Body of pancreas (tissue), 4 donors: ENCODE results near the gene MOK. TPM values are rescaled to one million over a fixed set of nuclear protein-coding genes. Genes with fewer than 3 reads are reported as not detected.

Source experiments
- ATAC-seq: fragments of 150-250 bp; one replicate; pipeline ENCODE4 v1.9.1; 2016
- DNase-seq, 4 donors: peaks; one replicate each; pipeline ENCODE4 v3.0.0-alpha.2; 2019
- H3K27ac ChIP-seq, 4 donors: fragments of 200-600 bp; sonication (generic); 1 replicate in 3 of 4; 2 replicates in 1 of 4; pipeline versions ENCODE4 v1.5.1 to v1.6.1; 2016 to 2019; ENCODE audit warnings: mild to moderate bottlenecking in 1 of 4, mixed read lengths in 1 of 4, moderate library complexity in 1 of 4
- H3K27me3 ChIP-seq, 2 donors: fragments of 200-600 bp; sonication (generic); one replicate each; pipeline ENCODE4 v1.6.0; 2016; ENCODE audit warnings: mild to moderate bottlenecking in 1 of 2
- H3K36me3 ChIP-seq, 2 donors: fragments of 200-600 bp; sonication (generic); replicated peaks in 1 of 2; 2 replicates each; pipeline ENCODE4 v1.5.1; 2016; ENCODE audit warnings: low read depth in 2 of 2; ENCODE audit not compliant: insufficient read depth in 1 of 2
- H3K4me1 ChIP-seq: fragments of 200-600 bp; sonication (generic); one replicate; pipeline ENCODE4 v1.6.0; 2016
- H3K4me3 ChIP-seq, 2 donors: fragments of 200-600 bp; sonication (generic); 1 replicate in 1 of 2; 2 replicates in 1 of 2; pipeline ENCODE4 v1.5.1; 2016 to 2019
- H3K9me3 ChIP-seq, 3 donors: fragments of 200-600 bp; sonication (generic); 1 replicate in 2 of 3; 2 replicates in 1 of 3; pipeline ENCODE4 v1.5.1; 2016
- POLR2A ChIP-seq, 3 donors: fragments of 450-650 bp; IDR thresholded peaks; one replicate each; pipeline ENCODE4 v1.6.1; 2016; ENCODE audit warnings: antibody characterized with exemption in 3 of 3, mild to moderate bottlenecking in 2 of 3
- WGBS, 2 donors: methylation state at CpG; one replicate each; pipeline ENCODE4 v1.1.5; 2017; 5-methylcytosine and 5-hydroxymethylcytosine counted together
- intact Hi-C: fragments of 100-400 bp; cut with DNase I; formaldehyde crosslinking; loops from one replicate; pipeline ENCODE4 v1.15.1; 2023
- total RNA-seq, 2 donors: library from RNA; depleted of rRNA; stranded (reverse); fragments of >200 nt; gene quantifications; one replicate each; pipeline ENCODE4 v1.1.0, GENCODE V29; 2016
- TF ChIP-seq, protein P1 (sequence below), 7 experiments: fragments of 450-650 bp in 4 of 7; fragments of 200-600 bp in 3 of 7; sonication (generic) in 3 of 7; IDR thresholded peaks; one replicate each; pipeline ENCODE4 v1.5.1; 2016 to 2019; ENCODE audit warnings: antibody characterized with exemption in 7 of 7

MOK gene
- total RNA-seq, 2 donors from 2014 or later = 14.3 to 18.5 TPM

DNA sequence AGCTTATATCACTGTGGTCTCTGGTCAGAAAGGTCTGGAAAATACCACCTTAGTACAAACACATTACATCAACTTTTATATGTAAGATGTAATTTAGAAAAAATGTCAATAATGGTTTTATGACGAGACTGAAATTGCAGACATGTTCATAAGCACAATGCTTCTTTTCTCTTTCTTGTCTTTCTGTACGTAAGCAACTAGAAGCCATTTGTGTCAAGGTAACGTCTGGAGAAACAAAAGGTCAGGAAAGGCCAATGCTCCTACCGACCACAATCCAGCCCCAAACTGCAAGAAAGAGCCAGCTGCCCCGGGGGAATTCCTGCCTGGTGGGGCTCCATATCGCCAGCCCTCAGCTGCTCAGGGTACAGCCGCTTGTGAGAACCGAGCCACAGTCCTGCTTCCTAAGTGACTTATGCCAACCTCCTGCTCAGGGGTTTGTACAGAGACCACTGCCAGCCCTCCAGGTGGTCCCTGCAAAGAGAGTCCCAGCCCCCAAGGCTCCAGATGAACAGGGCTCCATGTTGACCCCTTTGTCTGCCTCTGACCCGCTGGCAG is 20.9 kb upstream of the MOK start:
- ATAC-seq (no peak), DNase-seq (no peak)
- TF ChIP-seq, protein P1, sequence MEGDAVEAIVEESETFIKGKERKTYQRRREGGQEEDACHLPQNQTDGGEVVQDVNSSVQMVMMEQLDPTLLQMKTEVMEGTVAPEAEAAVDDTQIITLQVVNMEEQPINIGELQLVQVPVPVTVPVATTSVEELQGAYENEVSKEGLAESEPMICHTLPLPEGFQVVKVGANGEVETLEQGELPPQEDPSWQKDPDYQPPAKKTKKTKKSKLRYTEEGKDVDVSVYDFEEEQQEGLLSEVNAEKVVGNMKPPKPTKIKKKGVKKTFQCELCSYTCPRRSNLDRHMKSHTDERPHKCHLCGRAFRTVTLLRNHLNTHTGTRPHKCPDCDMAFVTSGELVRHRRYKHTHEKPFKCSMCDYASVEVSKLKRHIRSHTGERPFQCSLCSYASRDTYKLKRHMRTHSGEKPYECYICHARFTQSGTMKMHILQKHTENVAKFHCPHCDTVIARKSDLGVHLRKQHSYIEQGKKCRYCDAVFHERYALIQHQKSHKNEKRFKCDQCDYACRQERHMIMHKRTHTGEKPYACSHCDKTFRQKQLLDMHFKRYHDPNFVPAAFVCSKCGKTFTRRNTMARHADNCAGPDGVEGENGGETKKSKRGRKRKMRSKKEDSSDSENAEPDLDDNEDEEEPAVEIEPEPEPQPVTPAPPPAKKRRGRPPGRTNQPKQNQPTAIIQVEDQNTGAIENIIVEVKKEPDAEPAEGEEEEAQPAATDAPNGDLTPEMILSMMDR (IDR thresholded peaks at IDR 0.05) = no peak
- no peak for TF ChIP-seq POLR2A (IDR thresholded peaks at IDR 0.05)
- peaks cover 14% of the 10 kb centered on the region for H3K4me1 ChIP-seq
- H3K27ac ChIP-seq = no peak overlapping the region
- intact Hi-C loops = no loop called here
- WGBS, 2 donors = 80 to 82% methylated on average over 8 to 9 of the region's 9 CpGs
- H3K36me3 ChIP-seq = peaks cover 0 to 2% of the 10 kb centered on the region in 2 donors
- no peak overlapping the region for H3K4me3 ChIP-seq
- H3K9me3 ChIP-seq = no peaks in the 10 kb centered on the region
- H3K27me3 ChIP-seq = no peaks in the 10 kb centered on the region

DNA sequence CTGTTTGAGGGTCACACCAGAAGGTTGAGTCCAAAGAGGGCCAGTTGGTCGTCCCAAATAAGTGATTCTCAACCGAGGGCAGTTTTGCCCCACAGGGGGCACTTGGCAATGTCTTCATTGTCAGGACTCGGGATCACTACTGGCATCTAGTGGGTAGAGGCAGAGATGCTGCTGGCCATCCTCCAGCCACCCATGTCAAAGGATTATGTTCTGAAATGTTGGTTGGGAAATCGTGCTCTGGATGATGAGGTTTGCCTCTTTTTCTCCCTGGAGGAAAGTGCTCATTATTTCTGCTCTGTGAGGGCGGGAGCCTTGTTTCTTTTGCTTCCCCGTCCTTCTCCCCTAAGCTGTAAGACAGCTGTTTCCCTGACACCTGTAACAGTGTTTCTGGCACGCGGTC is 18.1 kb upstream of the MOK start:
- Histone ChIP-seq H3K9me3 (no peaks in the 10 kb centered on the region), H3K4me1 (peaks cover 30% of the 10 kb centered on the region), H3K27me3 (no peaks in the 10 kb centered on the region), H3K27ac (peak overlapping the region in 2 of 4 donors; percentile 27 to 37), H3K36me3 (peaks cover 0 to 2% of the 10 kb centered on the region in 2 donors), H3K4me3 (no peak overlapping the region)
- peak; percentile 70 to 84 (median 77) for DNase-seq
- ATAC-seq = no peak
- 22 to 30% methylated on average over 8 of the region's 8 CpGs for WGBS, 2 donors
- TF ChIP-seq, protein P1 (IDR thresholded peaks at IDR 0.05) = peak in 6 of 7 experiments; percentile 29 to 61 (median 54)
- TF ChIP-seq POLR2A (IDR thresholded peaks at IDR 0.05) = no peak
- intact Hi-C loops = no loop called here

DNA sequence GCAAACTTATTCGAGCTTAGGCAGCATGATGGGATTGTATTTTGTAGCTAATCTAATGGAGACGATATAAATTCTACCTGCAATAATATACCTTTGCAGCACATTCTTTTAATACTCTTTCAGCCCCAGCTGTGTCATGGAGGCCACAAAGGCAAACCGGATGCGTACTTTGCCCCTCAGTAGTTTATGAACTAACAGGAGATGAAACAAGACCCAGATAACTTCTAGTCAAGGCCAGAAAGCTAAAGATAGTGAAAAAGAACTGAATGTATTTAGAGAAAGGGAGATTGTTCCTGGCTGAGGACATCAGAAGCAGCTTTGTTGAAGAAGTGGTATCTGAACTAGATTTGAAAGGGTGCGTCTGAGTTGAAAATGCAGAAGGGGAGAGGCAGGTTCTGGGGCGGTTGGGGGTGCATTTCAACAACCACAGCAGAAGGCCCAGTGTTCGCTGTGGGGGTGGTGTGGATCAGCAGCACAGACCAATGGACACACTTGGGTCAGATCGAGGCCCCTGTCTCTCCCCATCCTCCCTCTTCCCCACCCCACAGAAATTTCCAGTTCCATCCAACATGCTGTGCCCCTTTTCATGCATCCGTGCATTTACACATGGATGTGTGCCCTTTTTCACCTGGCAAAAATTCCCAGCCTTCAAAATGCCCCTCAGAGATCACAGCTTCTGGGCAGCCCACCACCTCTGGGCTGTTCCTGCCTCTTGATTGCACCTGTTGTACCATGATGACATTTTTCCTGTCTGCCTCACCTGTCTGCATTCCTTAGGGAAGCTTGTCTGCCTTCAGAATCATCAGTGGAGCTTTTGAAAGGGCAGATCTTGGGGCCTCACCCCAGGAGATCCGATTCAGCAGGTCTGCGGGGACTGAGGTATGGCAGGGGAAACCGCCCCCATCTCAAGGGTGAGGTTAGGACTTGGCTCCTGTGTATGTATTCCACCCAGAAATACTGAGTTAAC is 16.8 kb upstream of the MOK start:
- no peak for TF ChIP-seq POLR2A (IDR thresholded peaks at IDR 0.05)
- TF ChIP-seq, protein P1 (IDR thresholded peaks at IDR 0.05) = no peak
- peaks cover 0 to 2% of the 10 kb centered on the region in 2 donors for H3K36me3 ChIP-seq
- no peaks in the 10 kb centered on the region for H3K27me3 ChIP-seq
- peak overlapping the region in 1 of 4 donors; percentile 86 for H3K27ac ChIP-seq
- intact Hi-C loops = no loop called here
- H3K4me1 ChIP-seq = peaks cover 41% of the 10 kb centered on the region
- H3K4me3 ChIP-seq = no peak overlapping the region
- WGBS, 2 donors = 70 to 80% methylated on average over 12 of the region's 12 CpGs
- no peak for ATAC-seq
- no peak for DNase-seq
- no peaks in the 10 kb centered on the region for H3K9me3 ChIP-seq

DNA sequence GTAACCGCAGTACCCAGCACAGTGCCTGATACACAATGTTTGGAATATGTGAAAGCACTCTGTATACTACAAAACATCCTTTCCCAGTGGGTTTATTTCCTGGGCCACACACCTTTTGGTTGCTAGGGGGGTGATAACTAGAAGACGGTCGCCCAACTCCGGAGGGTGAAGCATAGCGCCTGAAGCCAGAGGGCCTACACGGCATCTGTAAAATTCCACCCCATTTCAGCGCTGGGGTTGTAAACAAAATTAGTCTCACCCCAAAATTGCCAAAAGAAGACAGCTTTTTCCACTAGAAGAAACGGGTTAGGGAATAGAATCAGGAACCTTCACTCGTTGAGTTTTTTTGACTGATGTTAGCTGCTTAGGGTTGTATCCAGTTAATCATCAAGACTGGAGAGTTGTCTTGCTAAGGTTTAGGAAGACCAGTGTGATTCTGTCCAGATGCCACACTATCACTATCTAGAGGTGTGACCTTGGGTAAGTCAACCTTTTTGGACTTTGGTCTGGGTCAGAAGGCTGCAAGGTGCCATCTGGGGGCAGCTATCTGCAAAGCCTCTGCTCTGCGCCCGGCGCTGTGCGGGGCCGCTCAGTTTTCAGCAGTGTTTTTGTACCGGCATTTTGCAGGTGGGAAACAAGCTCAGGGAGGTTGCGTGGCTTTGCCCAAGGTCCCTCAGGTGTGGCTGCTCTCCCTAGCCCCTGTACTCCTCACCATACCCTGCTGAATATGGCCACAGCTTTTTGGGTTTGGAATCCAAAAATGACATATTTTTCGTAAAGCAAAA is 15.9 kb upstream of the MOK start:
- no peaks in the 10 kb centered on the region for H3K36me3 ChIP-seq
- ATAC-seq (no peak), DNase-seq (no peak)
- WGBS, 2 donors = 53 to 60% methylated on average over 16 to 17 of the region's 17 CpGs
- peaks cover 50% of the 10 kb centered on the region for H3K4me1 ChIP-seq
- no peak overlapping the region for H3K4me3 ChIP-seq
- TF ChIP-seq, protein P1 (IDR thresholded peaks at IDR 0.05) = no peak
- no peak for TF ChIP-seq POLR2A (IDR thresholded peaks at IDR 0.05)
- H3K27me3 ChIP-seq = no peaks in the 10 kb centered on the region
- H3K9me3 ChIP-seq = no peaks in the 10 kb centered on the region
- intact Hi-C loops = no loop called here
- peak overlapping the region; percentile 83 to 94 (median 89) for H3K27ac ChIP-seq
